ENCODE data around the gene PLEKHA4. TPM values are rescaled to one million over a fixed set of nuclear protein-coding genes. Genes with fewer than 3 reads are reported as not detected.
"Not testable (repeated sequence)": the region's sequence is repeated elsewhere in the genome, so short reads cannot be mapped to it uniquely, and the experiment has no call there.

Gene PLEKHA4
- total RNA-seq, 1 experiment from 2014 or later, result 14.8 TPM

GRCh38 chr19:48853483-48853882 is 14.9 kb downstream of the PLEKHA4 start:
- ATAC-seq, result no peak
- Mint-ChIP-seq H3K36me3 (no peaks in the 10 kb centered on the region), H3K9me3 (no peaks in the 10 kb centered on the region), H3K27me3 (ENCODE audit: low read depth) (no peaks in the 10 kb centered on the region), H3K4me3 (no peak overlapping the region), H3K27ac (no peak overlapping the region), H3K4me1 (no peaks in the 10 kb centered on the region)
- DNase-seq (ENCODE audit: low spot score), result no peak
- CTCF ChIA-PET, result interaction anchor here (0.9 kb wide), 1 partner anchor 9 kb away, joined by 3 read pairs; no protein-coding TSS in a partner anchor
- POLR2A ChIA-PET, result interaction anchor here (0.7 kb wide), 1 partner anchor 1620 kb away, joined by 4 read pairs; no protein-coding TSS in a partner anchor
- TF ChIP-seq ESRRA (CRISPR knock-in tag; IDR thresholded peaks at IDR 0.05; ENCODE audit: borderline replicate concordance) (no peak), AFF4 (CRISPR knock-in tag; IDR thresholded peaks at IDR 0.05; ENCODE audit: borderline replicate concordance) (no peak), SOX15 (CRISPR knock-in tag; IDR thresholded peaks at IDR 0.05) (no peak), CDX4 (CRISPR knock-in tag; IDR thresholded peaks at IDR 0.05; ENCODE audit: borderline replicate concordance) (no peak), ZNF396 (CRISPR knock-in tag; IDR thresholded peaks at IDR 0.05; ENCODE audit: borderline replicate concordance) (no peak), HMGA2 (CRISPR knock-in tag; IDR thresholded peaks at IDR 0.05) (no peak), ERG (CRISPR knock-in tag; IDR thresholded peaks at IDR 0.05) (no peak)

GRCh38 chr19:48852292-48852691 is 16.1 kb downstream of the PLEKHA4 start:
- DNase-seq (ENCODE audit: low spot score), result no peak
- Mint-ChIP-seq H3K4me3 (no peak overlapping the region), H3K4me1 (no peaks in the 10 kb centered on the region), H3K27ac (no peak overlapping the region), H3K27me3 (ENCODE audit: low read depth) (no peaks in the 10 kb centered on the region), H3K9me3 (no peaks in the 10 kb centered on the region), H3K36me3 (no peaks in the 10 kb centered on the region)
- TF ChIP-seq ZNF232 (CRISPR knock-in tag; IDR thresholded peaks at IDR 0.05), result no peak
- no peak for TF ChIP-seq USF1 (CRISPR knock-in tag; IDR thresholded peaks at IDR 0.05)
- no peak for TF ChIP-seq CBFB (CRISPR knock-in tag; IDR thresholded peaks at IDR 0.05; ENCODE audit: low read depth)
- TF ChIP-seq GRHL2 (CRISPR knock-in tag; IDR thresholded peaks at IDR 0.05; ENCODE audit: insufficient replicate concordance, severe bottlenecking), result no peak
- no peak; the same call in 1 of the 2 replicates for ATAC-seq
- ChIA-PET CTCF (interaction anchor here (1.0 kb wide), 1 partner anchor 10 kb away, joined by 5 read pairs; no protein-coding TSS in a partner anchor), POLR2A (no interaction called here)

GRCh38 chr19:48846659-48847058 is 21.8 kb downstream of the PLEKHA4 start:
- H3K9me3 Mint-ChIP-seq; H3K27ac Mint-ChIP-seq; ATAC-seq; POLR2A ChIA-PET; H3K27me3 Mint-ChIP-seq (ENCODE audit: low read depth); H3K4me1 Mint-ChIP-seq; DNase-seq (ENCODE audit: low spot score); H3K4me3 Mint-ChIP-seq; CTCF ChIA-PET: not testable (repeated sequence)
- peaks cover 11% of the 10 kb centered on the region for H3K36me3 Mint-ChIP-seq

GRCh38 chr19:48845384-48845783 is 23.0 kb downstream of the PLEKHA4 start:
- no peak for DNase-seq (ENCODE audit: low spot score)
- H3K36me3 Mint-ChIP-seq, result peaks cover 11% of the 10 kb centered on the region
- no peak for ATAC-seq
- no peaks in the 10 kb centered on the region; the same call in 1 of the 2 replicates for H3K27me3 Mint-ChIP-seq (ENCODE audit: low read depth)
- H3K9me3 Mint-ChIP-seq, result no peaks in the 10 kb centered on the region; the same call in 1 of the 2 replicates
- H3K27ac Mint-ChIP-seq, result no peak overlapping the region
- H3K4me1 Mint-ChIP-seq, result peaks cover 4% of the 10 kb centered on the region; the same call in 1 of the 2 replicates
- ChIA-PET CTCF (interaction anchor here (0.8 to 6.6 kb wide), 13 partner anchors 13 to 200 kb away, joined by 3 to 76 read pairs (median 9); partner anchors contain the start of genes CA11, GYS1 and RUVBL2), POLR2A (interaction anchor here (0.7 kb wide), 1 partner anchor 261 kb away, joined by 4 read pairs; no protein-coding TSS in a partner anchor)
- H3K4me3 Mint-ChIP-seq, result no peak overlapping the region
- TF ChIP-seq FOXK1 (CRISPR knock-in tag; IDR thresholded peaks at IDR 0.05) (no peak), IRF2 (CRISPR knock-in tag; IDR thresholded peaks at IDR 0.05; ENCODE audit: borderline replicate concordance, low read depth) (no peak), CTCF (IDR thresholded peaks at IDR 0.05) (no peak), ZNF425 (CRISPR knock-in tag; conservative IDR thresholded peaks at IDR 0.05) (no peak), ATF1 (CRISPR knock-in tag; IDR thresholded peaks at IDR 0.05) (no peak)

Measured in WTC11 (cell line).